Heart left ventricle (tissue), 16 donors: ENCODE results near the gene METTL3. TPM values are rescaled to one million over a fixed set of nuclear protein-coding genes. Genes with fewer than 3 reads are reported as not detected.

Experiments used
- ATAC-seq, 4 donors: fragments of 200-7000 bp; cut with Tn5 transposase; one replicate each; pipeline ENCODE4 v1.9.1; 2020 to 2022; ENCODE audit warnings: moderate library complexity in 4 of 4, mild to moderate bottlenecking in 3 of 4, moderate number of reproducible peaks in 1 of 4
- DNase-seq, 5 donors: peaks; one replicate each; pipeline ENCODE4 v3.0.0-alpha.2; 2020
- H3K27ac ChIP-seq, 12 donors: fragments of 200-600 bp; sonication (generic) in 4 of 12; one replicate each; pipeline versions ENCODE4 v1.5.0 to v1.8.0; 2016 to 2022; ENCODE audit warnings: mild to moderate bottlenecking in 2 of 12
- H3K27me3 ChIP-seq, 9 donors: fragments of 200-600 bp; sonication (generic) in 2 of 9; one replicate each; pipeline versions ENCODE4 v1.5.1 to v1.8.0; 2016 to 2022; ENCODE audit warnings: mild to moderate bottlenecking in 3 of 9
- H3K36me3 ChIP-seq, 9 donors: fragments of 200-600 bp; sonication (generic) in 2 of 9; one replicate each; pipeline versions ENCODE4 v1.5.0 to v1.8.0; 2018 to 2022; ENCODE audit warnings: mild to moderate bottlenecking in 2 of 9
- H3K4me1 ChIP-seq, 12 donors: fragments of 200-600 bp; sonication (generic) in 4 of 12; one replicate each; pipeline versions ENCODE4 v1.5.0 to v1.8.0; 2016 to 2022; ENCODE audit warnings: mild to moderate bottlenecking in 3 of 12
- H3K4me3 ChIP-seq, 12 donors: fragments of 200-600 bp; sonication (generic) in 4 of 12; one replicate each; pipeline versions ENCODE4 v1.5.0 to v1.8.0; 2017 to 2022; ENCODE audit warnings: mild to moderate bottlenecking in 9 of 12, moderate library complexity in 4 of 12
- H3K9me3 ChIP-seq, 12 donors: fragments of 200-600 bp; sonication (generic) in 4 of 12; one replicate each; pipeline versions ENCODE4 v1.5.0 to v1.8.0; 2016 to 2022; ENCODE audit warnings: mild to moderate bottlenecking in 1 of 12
- CTCF ChIP-seq, 12 donors: fragments of 200-600 bp; sonication (generic) in 4 of 12; IDR thresholded peaks; one replicate each; pipeline versions ENCODE4 v1.5.0 to v1.8.0; 2018 to 2022; ENCODE audit warnings: antibody characterized with exemption in 12 of 12, mild to moderate bottlenecking in 5 of 12
- POLR2A ChIP-seq, 2 donors: fragments of 450-650 bp; IDR thresholded peaks; one replicate each; pipeline ENCODE4 v1.6.1; 2017; ENCODE audit warnings: antibody characterized with exemption in 2 of 2, mild to moderate bottlenecking in 2 of 2, moderate library complexity in 2 of 2
- WGBS, 4 donors: extraction: QIAGEN DNeasy Blood & Tissue Kit in 2 of 4; methylation state at CpG; one replicate each; pipeline versions ENCODE4 v1.1.5 to v1.1.7; 2013 to 2018; 5-methylcytosine and 5-hydroxymethylcytosine counted together
- intact Hi-C, 10 donors: fragments of 100-400 bp; cut with DNase I; formaldehyde crosslinking; loops; one replicate each; pipeline versions ENCODE4 v1.11.1 to v1.14.2; 2022
- polyA plus RNA-seq, 2 donors: library from polyadenylated mRNA; stranded (reverse); fragments of 200-250 nt; gene quantifications; one replicate each; pipeline ENCODE4 v1.2.3, GENCODE V29; 2013
- total RNA-seq, 9 donors: library from RNA; depleted of rRNA in 2 of 9; stranded (reverse); fragments of >200 nt in 2 of 9; fragmentation: NEBNext Ultra II Directional in 3 of 9; extraction: Animal tissue kit (Norgen Biotek cat#: 25700) in 3 of 9; gene quantifications; one replicate each; pipeline versions ENCODE4 v1.1.0 to v1.2.4, GENCODE V29; 2016 to 2023
- donor health status: ischemic (EF 13 %, LVEDD 7.1; RV severe dilation, severe dysfunction).
- donor health status: healthy with polysubstance abuse.
- donor health status: DM: no; HTN: yes; CAD: no.
- donor health status: DM: no; HTN: no; CAD: no.
- donor health status: ischemic (EF 25% LVEDD 6.9; RV normal size, moderate dysfunction).
- donor health status: ischemic (EF 25% LVEDD 5.7; RV mildly dilated, moderate dysfunction).
- donor health status: healthy.
- donor health status: DM: yes; HTN: yes; CAD: no.
- donor health status: ischemic (EF 35%, LVEDD 5.7; RV mildly dilated, moderate dysfunction).
- donor health status: nonischemic (EF 11% LVEDD 7.7; RV severe dilation, severe dysfunction).
- donor health status: DM: yes; HTN: yes; CAD: no.
- donor health status: PGD.
- donor health status: ischemic (EF 29% LVEDD 5.4; RV normal size, mild dysfunction).
- donor health status: nonischemic (EF 23%, LVEDD 6.1; RV moderate dilation, normal function).

Gene METTL3
- total and polyA plus RNA-seq, 11 donors: 21.0 to 37.0 (median 25.2) TPM

DNA sequence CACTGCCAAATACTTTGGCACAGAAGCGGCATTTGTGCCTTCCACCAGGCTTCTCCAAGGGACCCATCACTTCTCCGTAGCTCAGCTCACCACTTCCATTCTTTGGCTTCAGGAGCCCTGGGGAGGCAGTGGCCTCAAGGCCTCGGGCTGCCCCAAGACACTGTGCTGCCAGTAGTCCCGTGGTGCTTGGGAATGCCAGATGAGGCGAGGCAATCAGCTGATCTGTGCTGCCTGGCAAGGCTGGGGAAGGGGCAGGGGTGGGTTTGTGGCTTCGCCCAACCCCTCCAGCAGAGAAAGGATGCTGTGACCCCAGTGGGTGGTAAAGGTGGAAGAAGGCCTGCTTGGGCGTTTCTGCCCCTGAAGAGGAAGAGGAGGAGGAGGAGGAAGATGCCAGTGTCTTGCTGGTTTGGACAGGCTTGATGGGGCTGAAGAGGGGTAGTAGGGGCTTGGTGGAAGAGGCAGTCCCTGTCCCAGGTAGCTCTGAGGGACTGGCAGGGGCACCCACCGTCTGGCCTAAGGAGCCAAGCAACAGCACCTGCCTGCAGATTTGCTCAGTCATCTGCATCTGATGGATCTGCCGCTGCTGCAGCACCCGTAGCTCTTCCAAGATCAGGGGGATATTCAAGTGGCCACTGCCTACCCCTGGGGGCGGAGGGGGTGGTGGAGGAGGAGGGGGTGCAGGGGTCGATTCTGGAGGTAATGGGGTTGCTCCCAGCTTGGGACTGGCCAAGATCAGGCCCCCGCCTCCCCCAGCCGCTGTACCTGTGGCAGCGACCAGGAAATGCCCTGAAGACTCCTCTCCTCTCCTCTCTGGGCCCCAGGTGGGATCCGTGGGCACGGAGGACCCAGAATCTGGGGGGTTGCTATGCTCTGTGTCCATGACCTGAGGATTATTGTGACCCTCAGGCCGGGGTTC, 13.7 kb upstream of the METTL3 start:
- Histone ChIP-seq H3K4me1 (peaks cover 0 to 11% (median 6%) of the 10 kb centered on the region in 12 donors), H3K36me3 (no peaks in the 10 kb centered on the region), H3K27ac (peak overlapping the region in 1 of 12 donors; percentile 88), H3K4me3 (peak overlapping the region in 6 of 12 donors; percentile 67 to 92 (median 76)), H3K9me3 (no peaks in the 10 kb centered on the region), H3K27me3 (no peaks in the 10 kb centered on the region)
- 85 to 90% (median 86%) methylated on average over 12 to 18 of the region's 18 CpGs for WGBS, 4 donors
- intact Hi-C loops: no loop called here
- no peak for TF ChIP-seq CTCF (IDR thresholded peaks at IDR 0.05)
- no peak for TF ChIP-seq POLR2A (IDR thresholded peaks at IDR 0.05)
- DNase-seq (no peak), ATAC-seq (no peak)

DNA sequence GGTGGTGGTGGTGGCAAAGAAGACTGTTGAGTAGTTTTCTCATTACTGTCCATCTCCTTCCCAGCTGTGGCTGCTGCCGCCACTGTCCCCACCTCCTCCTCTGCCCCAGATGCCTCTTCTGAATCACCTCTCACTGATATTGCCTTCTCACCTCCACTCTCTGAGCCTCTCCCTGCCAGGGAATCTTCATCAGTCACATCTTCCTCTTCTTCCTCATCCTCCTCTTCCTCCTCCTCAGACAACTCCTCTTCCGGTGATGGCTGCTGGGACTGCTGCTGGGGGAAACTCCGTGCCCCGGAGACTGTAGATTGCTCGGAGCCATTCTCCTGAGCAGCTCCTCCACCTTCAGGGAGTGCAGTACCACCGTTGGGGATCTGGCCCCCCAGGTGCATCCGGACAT, 12.1 kb upstream of the METTL3 start:
- H3K27ac ChIP-seq: no peak overlapping the region
- TF ChIP-seq POLR2A (IDR thresholded peaks at IDR 0.05) (no peak), CTCF (IDR thresholded peaks at IDR 0.05) (no peak)
- DNase-seq: no peak
- no peak overlapping the region for H3K4me3 ChIP-seq
- no peaks in the 10 kb centered on the region for H3K27me3 ChIP-seq
- H3K9me3 ChIP-seq: no peaks in the 10 kb centered on the region
- intact Hi-C loops: no loop called here
- peaks cover 0 to 11% (median 6%) of the 10 kb centered on the region in 12 donors for H3K4me1 ChIP-seq
- 75 to 91% (median 79%) methylated on average over 6 to 7 of the region's 7 CpGs for WGBS, 4 donors
- no peaks in the 10 kb centered on the region for H3K36me3 ChIP-seq
- ATAC-seq: no peak

GRCh38 chr14:21521501-21521900, 10.4 kb upstream of the METTL3 start:
- 56 to 77% (median 68%) methylated on average over 2 of the region's 2 CpGs for WGBS, 4 donors
- no peak for ATAC-seq
- Histone ChIP-seq H3K9me3 (no peaks in the 10 kb centered on the region), H3K27me3 (no peaks in the 10 kb centered on the region), H3K27ac (no peak overlapping the region), H3K4me1 (peaks cover 0 to 6% (median under 1%) of the 10 kb centered on the region in 12 donors), H3K36me3 (no peaks in the 10 kb centered on the region), H3K4me3 (no peak overlapping the region)
- intact Hi-C loops: no loop called here
- TF ChIP-seq POLR2A (IDR thresholded peaks at IDR 0.05): no peak
- DNase-seq: no peak

- H3K4me1 ChIP-seq: peaks cover 0 to 4% (median 0%) of the 10 kb centered on the region in 12 donors
- H3K27ac ChIP-seq: no peak overlapping the region
- TF ChIP-seq CTCF (IDR thresholded peaks at IDR 0.05) (no peak), POLR2A (IDR thresholded peaks at IDR 0.05) (no peak)
- DNase-seq (no peak), ATAC-seq (no peak)
- H3K36me3 ChIP-seq: no peaks in the 10 kb centered on the region
- no peaks in the 10 kb centered on the region for H3K9me3 ChIP-seq
- WGBS, 4 donors: 85 to 100% (median 92%) methylated on average over 1 of the region's 1 CpG
- H3K4me3 ChIP-seq: no peak overlapping the region
- intact Hi-C loops: no loop called here
- no peaks in the 10 kb centered on the region for H3K27me3 ChIP-seq
Observed at GRCh38 chr14:21520767-21521166, 9.6 kb upstream of the METTL3 start.
